CD4-positive, alpha-beta T cell treated with Interleukin-2 at 100 ng/mL for 4 hours (primary cell): ENCODE data around the gene TRO.

Experiments used
- DNase-seq: peaks from one replicate; pipeline ENCODE4 v3.0.0-alpha.2; 2020; ENCODE audit warnings: low spot score

Gene TRO

DNA sequence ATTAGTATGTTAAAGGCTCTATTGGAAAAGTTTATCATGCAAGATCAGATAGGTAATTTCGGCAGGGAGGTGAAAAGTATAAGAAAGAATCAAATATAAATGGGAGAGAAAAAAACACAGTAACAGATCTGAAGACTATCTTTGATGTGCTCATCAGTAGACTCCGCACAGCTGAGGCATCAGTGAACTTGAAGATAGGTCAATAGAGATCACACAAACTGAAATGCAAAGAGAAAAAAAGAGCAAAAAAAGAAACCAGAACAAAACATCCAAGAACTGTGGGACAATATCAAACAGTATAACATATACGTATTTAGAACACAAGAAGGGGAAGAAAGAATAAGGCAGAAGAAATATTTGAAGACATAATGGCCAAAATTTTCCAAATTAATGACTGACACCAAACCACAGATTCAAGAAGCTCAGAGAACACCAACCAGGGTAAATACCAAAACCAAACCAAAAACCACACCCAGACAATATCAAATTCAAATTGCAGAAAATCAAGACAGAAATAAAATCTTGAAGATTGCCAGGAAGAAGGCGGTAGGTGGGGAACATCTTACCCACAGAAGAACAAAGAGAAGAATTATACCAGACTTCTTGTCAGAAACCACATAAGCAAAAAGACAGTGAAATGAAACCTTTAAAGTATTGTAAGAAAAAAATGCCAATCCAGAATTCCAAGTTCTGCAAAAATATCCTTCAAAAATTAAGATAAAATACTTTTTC is 44.3 kb downstream of the TRO start:
- no peak for DNase-seq

DNA sequence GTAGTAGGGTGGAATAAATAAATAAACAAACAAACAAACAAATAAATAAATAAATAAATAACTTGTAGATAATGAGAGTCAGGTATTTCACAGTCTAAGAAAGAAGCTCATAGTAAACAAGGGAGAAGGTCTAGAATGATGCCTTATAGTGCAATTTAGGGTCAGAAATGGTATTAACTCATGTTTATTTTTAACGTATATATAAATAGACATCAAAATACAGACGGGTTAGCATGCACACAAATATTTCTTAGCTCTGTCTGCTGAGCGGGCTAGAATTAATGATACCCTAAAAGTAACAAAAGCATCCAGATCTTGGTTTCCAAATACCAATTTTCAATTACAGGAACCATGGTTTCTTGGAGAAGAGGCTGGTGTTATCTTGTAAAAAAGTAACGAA is 56.8 kb downstream of the TRO start:
- no peak for DNase-seq

DNA sequence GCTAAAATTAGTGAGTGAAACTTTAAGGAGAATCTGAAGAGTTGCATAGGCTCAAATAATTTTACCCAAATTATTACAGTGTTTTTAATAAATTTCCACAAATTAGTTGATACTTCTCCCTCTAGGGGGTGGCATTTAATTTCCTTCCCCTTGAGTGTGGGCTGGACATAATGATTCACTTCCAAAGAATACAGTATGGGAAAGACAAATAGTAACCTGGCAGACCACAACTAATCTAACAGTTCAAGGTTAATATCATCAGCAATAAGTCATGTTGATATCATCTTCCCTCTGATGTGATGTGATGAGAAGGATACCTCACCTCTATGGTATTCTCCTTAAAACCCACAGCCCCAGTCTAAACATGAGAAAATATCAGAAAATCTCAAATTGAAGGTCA is 57.8 kb downstream of the TRO start:
- DNase-seq, result no peak

DNA sequence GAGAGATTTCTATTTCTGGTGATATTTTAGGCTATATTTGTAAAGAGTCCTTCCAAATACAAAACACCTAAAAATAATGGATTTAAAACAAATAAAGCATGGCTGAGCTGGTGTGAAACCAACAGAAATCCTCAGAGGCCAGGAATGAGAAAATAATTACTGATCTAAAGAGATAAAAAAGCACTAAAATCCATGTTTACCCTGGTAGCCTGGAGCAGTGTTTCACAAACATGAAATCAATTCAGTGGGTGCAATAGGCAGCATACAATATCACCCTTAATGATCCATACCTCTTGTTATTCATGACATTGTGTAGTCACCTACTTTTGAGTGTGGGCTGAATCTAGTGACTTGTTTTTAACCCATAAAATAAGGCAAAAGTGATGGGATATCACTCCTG is 58.8 kb downstream of the TRO start:
- DNase-seq, result no peak

DNA sequence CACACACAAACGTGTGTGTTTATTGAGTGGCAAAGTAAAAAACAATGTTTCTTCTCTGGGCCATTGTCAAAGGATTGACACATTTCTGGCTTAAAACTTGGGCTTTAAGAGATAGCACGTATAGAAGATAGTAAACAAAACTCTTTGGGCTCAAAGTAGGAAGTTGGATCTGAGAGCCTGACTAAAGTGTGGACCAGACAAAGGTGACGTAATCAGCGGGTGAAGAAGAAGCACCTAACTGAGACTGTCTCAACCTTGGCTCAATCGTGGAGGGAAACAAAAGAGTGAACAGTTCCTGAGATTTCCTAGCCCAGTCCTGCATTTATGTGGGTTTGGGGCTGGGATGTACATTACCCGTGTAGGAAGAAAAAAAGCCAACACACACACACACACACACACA is 59.7 kb downstream of the TRO start:
- no peak for DNase-seq
